CD14-positive monocyte (primary cell): ENCODE measurements around the gene OR4D1. TPM values are rescaled to one million over a fixed set of nuclear protein-coding genes. Genes with fewer than 3 reads are reported as not detected.

Experiments
- DNase-seq, 3 donors: peaks; one replicate each; pipeline ENCODE4 v3.0.0-alpha.2; 2011 to 2022
- H2AFZ ChIP-seq: 2 replicates; pipeline ENCODE4 v1.6.0; 2012; ENCODE audit warnings: mild to moderate bottlenecking, low read depth, low read length, inconsistent platforms; ENCODE audit not compliant: insufficient read depth, poor library complexity, severe bottlenecking
- H3K27ac ChIP-seq, 2 donors: 1 replicate in 1 of 2; 2 replicates in 1 of 2; pipeline ENCODE4 v1.5.1; 2012 to 2013; ENCODE audit warnings: low read length in 2 of 2, control low read depth in 1 of 2, inconsistent platforms in 1 of 2, low read depth in 1 of 2, mild to moderate bottlenecking in 1 of 2
- H3K27me3 ChIP-seq, 2 donors: one replicate each; pipeline versions ENCODE4 v1.6.0 to v1.6.1; 2011 to 2013; ENCODE audit warnings: low read length in 2 of 2; ENCODE audit not compliant: control insufficient read depth in 2 of 2, insufficient read depth in 2 of 2
- H3K36me3 ChIP-seq, 2 donors: replicated peaks in 1 of 2; 1 replicate in 1 of 2; 2 replicates in 1 of 2; pipeline versions ENCODE4 v1.5.1 to v1.6.1; 2012 to 2013; ENCODE audit warnings: low read length in 2 of 2, control low read depth in 1 of 2, inconsistent platforms in 1 of 2, mild to moderate bottlenecking in 1 of 2; ENCODE audit not compliant: insufficient read depth in 2 of 2, control insufficient read depth in 1 of 2
- H3K4me1 ChIP-seq, 2 donors: 1 replicate in 1 of 2; 2 replicates in 1 of 2; pipeline versions ENCODE4 v1.5.1 to v1.6.1; 2012 to 2013; ENCODE audit warnings: low read length in 2 of 2, control low read depth in 1 of 2, inconsistent platforms in 1 of 2, mild to moderate bottlenecking in 1 of 2, moderate library complexity in 1 of 2; ENCODE audit not compliant: insufficient read depth in 2 of 2, control insufficient read depth in 1 of 2
- H3K4me2 ChIP-seq: replicated peaks from 2 replicates; pipeline ENCODE3; 2012; ENCODE audit warnings: low read length, moderate library complexity, mild to moderate bottlenecking; ENCODE audit not compliant: poor library complexity, severe bottlenecking; ENCODE audit errors: extremely low read depth
- H3K4me3 ChIP-seq, 3 experiments: fragments of 200-600 bp in 1 of 3; sonication (generic) in 1 of 3; replicated peaks in 1 of 3; 1 replicate in 2 of 3; 2 replicates in 1 of 3; pipeline ENCODE4 v1.5.1; 2011 to 2013; ENCODE audit warnings: low read length in 3 of 3, mild to moderate bottlenecking in 3 of 3, control low read depth in 2 of 3, low read depth in 2 of 3, inconsistent platforms in 1 of 3, moderate library complexity in 1 of 3
- H3K79me2 ChIP-seq: 2 replicates; pipeline ENCODE4 v1.6.0; 2012; ENCODE audit warnings: mild to moderate bottlenecking, control low read depth, inconsistent platforms, low read length, moderate library complexity; ENCODE audit not compliant: insufficient read depth
- H3K9ac ChIP-seq: 2 replicates; pipeline ENCODE4 v1.6.0; 2017; ENCODE audit warnings: low read length, mild to moderate bottlenecking; ENCODE audit not compliant: insufficient read depth, poor library complexity, severe bottlenecking
- H3K9me3 ChIP-seq, 2 donors: replicated peaks in 1 of 2; 1 replicate in 1 of 2; 2 replicates in 1 of 2; pipeline versions ENCODE4 v1.5.1 to v1.6.1; 2012 to 2013; ENCODE audit warnings: low read length in 2 of 2, control low read depth in 1 of 2; ENCODE audit not compliant: control insufficient read depth in 1 of 2, insufficient read depth in 1 of 2
- H4K20me1 ChIP-seq: 2 replicates; pipeline ENCODE4 v1.6.0; 2012; ENCODE audit warnings: mild to moderate bottlenecking, low read length, control low read depth, moderate library complexity; ENCODE audit not compliant: insufficient read depth
- H3K27ac Mint-ChIP-seq, 7 donors: one replicate each; pipeline ENCODE4 v1.8.0; 2020; ENCODE audit warnings: mild to moderate bottlenecking in 7 of 7, mixed read lengths in 7 of 7, moderate library complexity in 6 of 7, inconsistent platforms in 2 of 7
- H3K27me3 Mint-ChIP-seq, 3 donors: one replicate each; pipeline ENCODE4 v1.8.0; 2021 to 2022; ENCODE audit warnings: low read depth in 3 of 3, mild to moderate bottlenecking in 3 of 3, mixed read lengths in 3 of 3, moderate library complexity in 3 of 3, inconsistent platforms in 1 of 3
- H3K36me3 Mint-ChIP-seq, 2 donors: one replicate each; pipeline ENCODE4 v1.8.0; 2020; ENCODE audit warnings: mixed read lengths in 2 of 2, inconsistent platforms in 1 of 2, mild to moderate bottlenecking in 1 of 2
- H3K4me1 Mint-ChIP-seq: one replicate; pipeline ENCODE4 v1.8.0; 2020; ENCODE audit warnings: mild to moderate bottlenecking, mixed read lengths
- H3K4me3 Mint-ChIP-seq, 2 donors: one replicate each; pipeline ENCODE4 v1.8.0; 2020; ENCODE audit warnings: mild to moderate bottlenecking in 2 of 2, mixed read lengths in 2 of 2, moderate library complexity in 1 of 2
- H3K9me3 Mint-ChIP-seq, 7 donors: one replicate each; pipeline ENCODE4 v1.8.0; 2020 to 2022; ENCODE audit warnings: mixed read lengths in 7 of 7, mild to moderate bottlenecking in 6 of 7, moderate library complexity in 6 of 7, inconsistent platforms in 2 of 7
- CTCF ChIP-seq: fragments of 200-600 bp; IDR thresholded peaks from one replicate; pipeline ENCODE4 v1.8.0; 2022; ENCODE audit warnings: antibody characterized with exemption, mild to moderate bottlenecking
- whole genome bisulfite sequencing: methylation state at CpG from one replicate; pipeline ENCODE4 v1.1.5; 2013; ENCODE audit warnings: missing lambda C conversion rate; ENCODE audit not compliant: insufficient coverage; 5-methylcytosine and 5-hydroxymethylcytosine counted together
- intact Hi-C, 2 donors: fragments of 100-400 bp; cut with micrococcal nuclease; formaldehyde crosslinking; loops; one replicate each; pipeline versions ENCODE4 v1.15.0 to v1.15.1; 2023
- polyA plus RNA-seq, 3 donors: library from polyadenylated mRNA; depleted of rRNA in 1 of 3; unstranded in 2 of 3; stranded (reverse) in 1 of 3; fragments of 300-500 nt in 2 of 3; fragments of >200 nt in 1 of 3; fragmentation: Illumina TruSeq in 2 of 3; gene quantifications; 1 replicate in 2 of 3; 2 replicates in 1 of 3; pipeline ENCODE4 v1.2.3, GENCODE V29; 2012 to 2021

Gene OR4D1
- polyA plus RNA-seq, 3 donors, result 0.03 TPM; not detected in 2

GRCh38 chr17:58144801-58145200, 3.4 kb upstream of the OR4D1 start:
- Histone ChIP-seq H2AFZ (no peak overlapping the region), H3K27ac (no peak overlapping the region), H3K4me2 (no peak overlapping the region), H4K20me1 (no peaks in the 10 kb centered on the region), H3K4me1 (no peaks in the 10 kb centered on the region), H3K9me3 (peaks cover 9 to 24% of the 10 kb centered on the region in 2 donors), H3K9ac (no peak overlapping the region), H3K27me3 (peaks cover 4 to 12% of the 10 kb centered on the region in 2 donors), H3K4me3 (no peak overlapping the region), H3K79me2 (no peaks in the 10 kb centered on the region), H3K36me3 (no peaks in the 10 kb centered on the region)
- Mint-ChIP-seq H3K9me3 (peaks cover 20 to 34% (median 30%) of the 10 kb centered on the region in 7 donors), H3K27ac (no peak overlapping the region), H3K36me3 (no peaks in the 10 kb centered on the region), H3K27me3 (peaks cover 14 to 40% (median 22%) of the 10 kb centered on the region in 3 donors), H3K4me3 (no peak overlapping the region), H3K4me1 (no peaks in the 10 kb centered on the region)
- intact Hi-C loops, result no loop called here
- TF ChIP-seq CTCF, result no peak
- no peak for DNase-seq
- WGBS, result no CpG with 5 or more reads among the region's 1 CpG

- Histone ChIP-seq H3K9me3 (peaks cover 7 to 22% of the 10 kb centered on the region in 2 donors), H3K36me3 (no peaks in the 10 kb centered on the region), H3K4me3 (no peak overlapping the region), H3K27ac (no peak overlapping the region), H3K9ac (no peak overlapping the region), H2AFZ (no peak overlapping the region), H3K4me1 (peaks cover 12% of the 10 kb centered on the region in 2 donors), H3K79me2 (no peaks in the 10 kb centered on the region), H3K27me3 (peaks cover 4 to 16% of the 10 kb centered on the region in 2 donors), H3K4me2 (no peak overlapping the region), H4K20me1 (no peaks in the 10 kb centered on the region)
- H3K4me1 Mint-ChIP-seq, result peaks cover 14% of the 10 kb centered on the region
- H3K4me3 Mint-ChIP-seq, result no peak overlapping the region
- peaks cover 14 to 31% (median 17%) of the 10 kb centered on the region in 3 donors for H3K27me3 Mint-ChIP-seq
- DNase-seq, result no peak
- no peaks in the 10 kb centered on the region for H3K36me3 Mint-ChIP-seq
- TF ChIP-seq CTCF, result no peak
- peaks cover 20 to 32% (median 25%) of the 10 kb centered on the region in 7 donors for H3K9me3 Mint-ChIP-seq
- intact Hi-C loops, result no loop called here
- 100% methylated on average over 1 of the region's 3 CpGs for WGBS
- H3K27ac Mint-ChIP-seq, result peak overlapping the region in 1 of 7 donors; percentile 68
Observed at GRCh38 chr17:58148609-58149008, 425 bp downstream of the OR4D1 start.
